ENCODE results near the gene ARHGAP15.

DNA sequence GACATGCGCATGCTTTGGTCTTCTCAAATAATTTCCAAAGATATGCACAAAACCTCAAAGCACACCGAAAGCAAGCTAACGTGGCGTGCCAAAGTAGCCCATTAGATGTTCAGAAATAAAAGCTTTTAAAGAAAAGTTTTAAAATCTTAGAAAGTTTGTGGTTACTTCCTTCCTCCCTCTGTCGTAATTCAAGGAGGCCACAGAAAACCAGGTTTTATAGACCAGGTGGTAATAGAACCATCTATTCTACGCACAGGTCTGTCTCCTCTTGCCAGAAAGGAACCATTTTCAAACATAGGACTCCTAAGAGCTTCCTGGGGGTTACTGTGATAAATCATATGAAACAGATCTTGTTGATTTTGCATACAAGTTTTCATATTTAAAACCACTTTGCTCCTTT is 487.2 kb downstream of the ARHGAP15 start:
- TF ChIP-seq EZH2phosphoT487 (IDR thresholded peaks at IDR 0.05; ENCODE audit: insufficient read depth, low read depth) (no peak), EZH2 (IDR thresholded peaks at IDR 0.05; ENCODE audit: insufficient read depth, poor library complexity, severe bottlenecking) (no peak)
